Thyroid gland (tissue), 4 donors: ENCODE results near the gene LGR6. TPM values are rescaled to one million over a fixed set of nuclear protein-coding genes. Genes with fewer than 3 reads are reported as not detected.

ENCODE experiments used
- DNase-seq, 2 donors: peaks; one replicate each; pipeline ENCODE4 v3.0.0-alpha.2; 2019
- H3K27ac ChIP-seq, 3 donors: fragments of 200-600 bp; sonication (generic); 1 replicate in 2 of 3; 2 replicates in 1 of 3; pipeline ENCODE4 v1.5.1; 2016 to 2019; ENCODE audit warnings: mild to moderate bottlenecking in 1 of 3, moderate library complexity in 1 of 3
- H3K27me3 ChIP-seq: fragments of 200-600 bp; sonication (generic); one replicate; pipeline ENCODE4 v1.5.1; 2019
- H3K36me3 ChIP-seq, 2 donors: fragments of 200-600 bp; sonication (generic); one replicate each; pipeline ENCODE4 v1.5.1; 2016 to 2019
- H3K4me1 ChIP-seq, 2 donors: fragments of 200-600 bp; sonication (generic); one replicate each; pipeline ENCODE4 v1.5.1; 2017 to 2019
- H3K4me3 ChIP-seq, 3 donors: fragments of 200-600 bp; sonication (generic); replicated peaks in 1 of 3; 1 replicate in 2 of 3; 2 replicates in 1 of 3; pipeline ENCODE4 v1.5.1; 2016; ENCODE audit warnings: mild to moderate bottlenecking in 1 of 3
- H3K9me3 ChIP-seq: fragments of 200-600 bp; sonication (generic); one replicate; pipeline ENCODE4 v1.5.1; 2017
- POLR2A ChIP-seq, 2 donors: fragments of 450-650 bp; IDR thresholded peaks; one replicate each; pipeline ENCODE4 v1.6.1; 2017; ENCODE audit warnings: antibody characterized with exemption in 2 of 2, mild to moderate bottlenecking in 2 of 2, moderate library complexity in 1 of 2
- WGBS, 2 donors: methylation state at CpG; one replicate each; pipeline ENCODE4 v1.1.5; 2017; 5-methylcytosine and 5-hydroxymethylcytosine counted together
- intact Hi-C: fragments of 100-400 bp; cut with DNase I; formaldehyde crosslinking; loops from one replicate; pipeline ENCODE4 v1.15.1; 2023
- total RNA-seq, 4 donors: library from RNA; depleted of rRNA; stranded (reverse); fragments of >200 nt; gene quantifications; one replicate each; pipeline ENCODE4 v1.2.3, GENCODE V29; 2016
- TF ChIP-seq, protein P1 (sequence below), 6 experiments: fragments of 200-600 bp in 3 of 6; fragments of 450-650 bp in 3 of 6; sonication (generic) in 3 of 6; IDR thresholded peaks; one replicate each; pipeline ENCODE4 v1.5.1; 2016 to 2019; ENCODE audit warnings: antibody characterized with exemption in 6 of 6, mild to moderate bottlenecking in 2 of 6, inconsistent platforms in 1 of 6, moderate library complexity in 1 of 6

LGR6 gene
- total RNA-seq, 4 donors from 2014 or later: 2.8 to 7.0 (median 4.5) TPM

- no peak for DNase-seq
- no peaks in the 10 kb centered on the region for H3K9me3 ChIP-seq
- no peak overlapping the region for H3K4me3 ChIP-seq
- intact Hi-C loops: loop anchor here (5.0 kb wide), 1 partner anchor 114 kb away; no protein-coding TSS in a partner anchor
- peaks cover 8 to 21% of the 10 kb centered on the region in 2 donors for H3K4me1 ChIP-seq
- no peaks in the 10 kb centered on the region for H3K27me3 ChIP-seq
- WGBS, 2 donors: 64 to 100% methylated on average over 1 of the region's 1 CpG
- TF ChIP-seq, protein P1, sequence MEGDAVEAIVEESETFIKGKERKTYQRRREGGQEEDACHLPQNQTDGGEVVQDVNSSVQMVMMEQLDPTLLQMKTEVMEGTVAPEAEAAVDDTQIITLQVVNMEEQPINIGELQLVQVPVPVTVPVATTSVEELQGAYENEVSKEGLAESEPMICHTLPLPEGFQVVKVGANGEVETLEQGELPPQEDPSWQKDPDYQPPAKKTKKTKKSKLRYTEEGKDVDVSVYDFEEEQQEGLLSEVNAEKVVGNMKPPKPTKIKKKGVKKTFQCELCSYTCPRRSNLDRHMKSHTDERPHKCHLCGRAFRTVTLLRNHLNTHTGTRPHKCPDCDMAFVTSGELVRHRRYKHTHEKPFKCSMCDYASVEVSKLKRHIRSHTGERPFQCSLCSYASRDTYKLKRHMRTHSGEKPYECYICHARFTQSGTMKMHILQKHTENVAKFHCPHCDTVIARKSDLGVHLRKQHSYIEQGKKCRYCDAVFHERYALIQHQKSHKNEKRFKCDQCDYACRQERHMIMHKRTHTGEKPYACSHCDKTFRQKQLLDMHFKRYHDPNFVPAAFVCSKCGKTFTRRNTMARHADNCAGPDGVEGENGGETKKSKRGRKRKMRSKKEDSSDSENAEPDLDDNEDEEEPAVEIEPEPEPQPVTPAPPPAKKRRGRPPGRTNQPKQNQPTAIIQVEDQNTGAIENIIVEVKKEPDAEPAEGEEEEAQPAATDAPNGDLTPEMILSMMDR (IDR thresholded peaks at IDR 0.05): no peak
- no peak for TF ChIP-seq POLR2A (IDR thresholded peaks at IDR 0.05)
- no peak overlapping the region for H3K27ac ChIP-seq
- no peaks in the 10 kb centered on the region for H3K36me3 ChIP-seq
Observed at GRCh38 chr1:202198366-202198724, 4.7 kb downstream of the LGR6 start.

GRCh38 chr1:202199040-202199889 is 5.7 kb downstream of the LGR6 start:
- Histone ChIP-seq H3K27me3 (no peaks in the 10 kb centered on the region), H3K4me3 (no peak overlapping the region), H3K9me3 (no peaks in the 10 kb centered on the region), H3K4me1 (peaks cover 7 to 14% of the 10 kb centered on the region in 2 donors), H3K36me3 (no peaks in the 10 kb centered on the region), H3K27ac (no peak overlapping the region)
- peak; percentile 26 to 47 for DNase-seq
- intact Hi-C loops: loop anchor here (5.0 kb wide), 1 partner anchor 113 kb away; no protein-coding TSS in a partner anchor
- no peak for TF ChIP-seq POLR2A (IDR thresholded peaks at IDR 0.05)
- TF ChIP-seq, protein P1 (IDR thresholded peaks at IDR 0.05): no peak
- 43 to 45% methylated on average over 12 to 16 of the region's 16 CpGs for WGBS, 2 donors

DNA sequence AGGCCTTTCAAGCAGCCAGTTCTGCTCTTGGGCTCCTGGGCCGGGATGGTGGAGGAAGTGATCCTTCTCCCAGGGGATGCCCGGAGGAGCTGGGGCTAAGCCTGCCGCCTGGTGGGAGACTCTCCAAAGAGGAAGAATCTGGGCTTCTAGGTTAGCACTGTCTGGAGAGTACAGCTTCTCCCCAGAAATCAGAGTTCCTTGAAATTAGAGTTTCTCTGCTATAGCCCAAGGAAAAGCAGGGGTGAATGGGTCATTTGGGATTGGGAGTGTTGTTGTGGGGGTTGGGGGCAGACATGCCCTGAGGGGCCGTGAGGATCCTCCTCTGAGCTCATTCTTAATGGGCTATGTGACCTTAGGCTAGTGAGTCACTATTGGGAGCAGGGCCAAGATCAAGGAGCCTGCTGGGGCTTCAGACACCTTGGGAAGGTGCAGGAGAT is 6.5 kb downstream of the LGR6 start:
- WGBS, 2 donors: 68 to 74% methylated on average over 4 of the region's 4 CpGs
- Histone ChIP-seq H3K27me3 (no peaks in the 10 kb centered on the region), H3K36me3 (no peaks in the 10 kb centered on the region), H3K27ac (no peak overlapping the region), H3K9me3 (no peaks in the 10 kb centered on the region), H3K4me1 (peaks cover 7 to 14% of the 10 kb centered on the region in 2 donors), H3K4me3 (no peak overlapping the region)
- no peak for TF ChIP-seq POLR2A (IDR thresholded peaks at IDR 0.05)
- TF ChIP-seq, protein P1 (IDR thresholded peaks at IDR 0.05): no peak
- intact Hi-C loops: no loop called here
- no peak for DNase-seq

DNA sequence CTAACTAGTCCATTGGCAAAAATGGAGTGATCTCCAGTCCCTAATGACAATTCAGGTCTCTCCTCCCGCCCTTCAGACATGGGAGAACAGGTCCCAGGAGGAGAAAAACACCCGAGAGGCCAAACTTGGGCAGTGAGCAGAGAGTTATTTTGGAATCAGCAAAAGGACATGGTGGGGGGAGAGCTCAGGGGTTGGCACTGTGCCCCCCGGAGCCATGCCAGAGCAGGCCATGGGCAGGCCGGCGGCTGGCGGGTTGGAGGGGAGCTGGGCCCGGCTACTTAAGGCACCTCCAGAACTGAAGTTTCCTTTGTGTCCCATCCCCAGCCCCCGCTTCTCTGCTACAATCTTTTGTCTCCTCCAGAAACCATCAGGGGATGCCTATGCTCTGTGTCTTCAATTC is 7.1 kb downstream of the LGR6 start:
- DNase-seq: peak in 1 of 2 donors; percentile 18
- no peaks in the 10 kb centered on the region for H3K9me3 ChIP-seq
- H3K4me3 ChIP-seq: no peak overlapping the region
- H3K36me3 ChIP-seq: no peaks in the 10 kb centered on the region
- intact Hi-C loops: no loop called here
- H3K27ac ChIP-seq: no peak overlapping the region
- TF ChIP-seq, protein P1 (IDR thresholded peaks at IDR 0.05): no peak
- H3K4me1 ChIP-seq: peaks cover 7 to 14% of the 10 kb centered on the region in 2 donors
- WGBS, 2 donors: 77 to 84% methylated on average over 7 to 8 of the region's 8 CpGs
- H3K27me3 ChIP-seq: no peaks in the 10 kb centered on the region

GRCh38 chr1:202201266-202201665 is 7.7 kb downstream of the LGR6 start:
- no peak for TF ChIP-seq POLR2A (IDR thresholded peaks at IDR 0.05)
- TF ChIP-seq, protein P1 (IDR thresholded peaks at IDR 0.05): no peak
- H3K9me3 ChIP-seq: no peaks in the 10 kb centered on the region
- intact Hi-C loops: no loop called here
- no peak overlapping the region for H3K4me3 ChIP-seq
- DNase-seq: no peak
- H3K27ac ChIP-seq: no peak overlapping the region
- WGBS, 2 donors: 88 to 92% methylated on average over 3 of the region's 3 CpGs
- no peaks in the 10 kb centered on the region for H3K27me3 ChIP-seq
- H3K4me1 ChIP-seq: peaks cover 7 to 14% of the 10 kb centered on the region in 2 donors
- H3K36me3 ChIP-seq: no peaks in the 10 kb centered on the region
